WERI-Rb-1 (cell line): ENCODE data around the gene PPP1R14B.
A peak's percentile ranks its signal among the peaks of the same experiment; 100 is the strongest.

Source experiments
- DNase-seq: peaks from one replicate; pipeline ENCODE4 v3.0.0-alpha.2; 2020
- H3K27ac ChIP-seq: fragments of 250-450 bp; sonication (Bioruptor Pico); 2 replicates; pipeline ENCODE4 v1.5.1; 2020; ENCODE audit warnings: mild to moderate bottlenecking, moderate library complexity
- H3K27me3 ChIP-seq: fragments of 250-450 bp; sonication (Bioruptor Pico); 2 replicates; pipeline ENCODE4 v1.5.1; 2021; ENCODE audit warnings: mild to moderate bottlenecking, low read depth, moderate library complexity; ENCODE audit not compliant: insufficient read depth, severe bottlenecking
- H3K36me3 ChIP-seq: fragments of 250-450 bp; sonication (Bioruptor Pico); 2 replicates; pipeline ENCODE4 v1.5.1; 2020; ENCODE audit warnings: mild to moderate bottlenecking, moderate library complexity
- H3K4me3 ChIP-seq: 2 replicates; pipeline ENCODE4 v1.5.1; 2011; ENCODE audit warnings: low read depth, mild to moderate bottlenecking, control low read depth, low read length
- H3K9me3 ChIP-seq: fragments of 250-450 bp; sonication (Bioruptor Pico); 2 replicates; pipeline ENCODE4 v1.5.1; 2021; ENCODE audit warnings: mild to moderate bottlenecking, moderate library complexity; ENCODE audit not compliant: severe bottlenecking
- TF ChIP-seq, protein P1 (sequence below): IDR thresholded peaks from 2 replicates; pipeline ENCODE4 v1.5.1; 2011; ENCODE audit warnings: low read depth, mild to moderate bottlenecking, control low read depth, inconsistent platforms, low read length

Gene PPP1R14B

GRCh38 chr11:64245797-64246620 lies 734 bp downstream of the PPP1R14B start:
- H3K4me3 ChIP-seq, result peak overlapping the region; percentile 61
- peak; percentile 45 for DNase-seq
- H3K27me3 ChIP-seq, result no peaks in the 10 kb centered on the region
- no peaks in the 10 kb centered on the region for H3K9me3 ChIP-seq
- H3K27ac ChIP-seq, result peak overlapping the region; percentile 89
- TF ChIP-seq, protein P1, sequence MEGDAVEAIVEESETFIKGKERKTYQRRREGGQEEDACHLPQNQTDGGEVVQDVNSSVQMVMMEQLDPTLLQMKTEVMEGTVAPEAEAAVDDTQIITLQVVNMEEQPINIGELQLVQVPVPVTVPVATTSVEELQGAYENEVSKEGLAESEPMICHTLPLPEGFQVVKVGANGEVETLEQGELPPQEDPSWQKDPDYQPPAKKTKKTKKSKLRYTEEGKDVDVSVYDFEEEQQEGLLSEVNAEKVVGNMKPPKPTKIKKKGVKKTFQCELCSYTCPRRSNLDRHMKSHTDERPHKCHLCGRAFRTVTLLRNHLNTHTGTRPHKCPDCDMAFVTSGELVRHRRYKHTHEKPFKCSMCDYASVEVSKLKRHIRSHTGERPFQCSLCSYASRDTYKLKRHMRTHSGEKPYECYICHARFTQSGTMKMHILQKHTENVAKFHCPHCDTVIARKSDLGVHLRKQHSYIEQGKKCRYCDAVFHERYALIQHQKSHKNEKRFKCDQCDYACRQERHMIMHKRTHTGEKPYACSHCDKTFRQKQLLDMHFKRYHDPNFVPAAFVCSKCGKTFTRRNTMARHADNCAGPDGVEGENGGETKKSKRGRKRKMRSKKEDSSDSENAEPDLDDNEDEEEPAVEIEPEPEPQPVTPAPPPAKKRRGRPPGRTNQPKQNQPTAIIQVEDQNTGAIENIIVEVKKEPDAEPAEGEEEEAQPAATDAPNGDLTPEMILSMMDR, result no peak
- H3K36me3 ChIP-seq, result peaks cover 29% of the 10 kb centered on the region

DNA sequence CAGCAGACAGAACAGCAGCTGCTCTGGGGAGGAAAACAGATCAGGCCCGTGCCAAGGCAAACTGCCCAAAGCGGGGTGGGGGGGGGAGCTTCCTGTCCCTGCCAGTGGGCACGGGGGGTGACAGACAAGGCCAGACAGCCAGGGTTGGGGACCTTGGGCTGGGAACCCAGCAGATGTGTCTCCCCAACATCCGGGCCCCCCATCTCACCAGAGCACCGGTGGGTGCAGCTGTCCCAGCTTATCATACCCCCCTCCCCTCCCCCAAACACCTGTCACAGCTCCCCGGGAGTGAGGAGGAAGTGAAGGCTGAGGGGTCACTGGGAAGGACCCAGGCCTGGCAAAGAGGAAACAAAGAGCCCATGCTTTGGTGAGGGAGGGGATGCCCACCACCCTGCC lies 1.3 kb downstream of the PPP1R14B start:
- Histone ChIP-seq H3K4me3 (peak overlapping the region; percentile 61), H3K27ac (peak overlapping the region; percentile 89), H3K36me3 (peaks cover 29% of the 10 kb centered on the region), H3K27me3 (no peaks in the 10 kb centered on the region), H3K9me3 (no peaks in the 10 kb centered on the region)
- DNase-seq, result no peak
- TF ChIP-seq, protein P1, result no peak

GRCh38 chr11:64244966-64245365 lies 1.8 kb downstream of the PPP1R14B start:
- DNase-seq, result no peak
- Histone ChIP-seq H3K27ac (peak overlapping the region; percentile 89; the same call in 1 of the 2 replicates), H3K9me3 (no peaks in the 10 kb centered on the region), H3K4me3 (peak overlapping the region; percentile 61), H3K36me3 (peaks cover 29% of the 10 kb centered on the region), H3K27me3 (no peaks in the 10 kb centered on the region)
- TF ChIP-seq, protein P1, result no peak

DNA sequence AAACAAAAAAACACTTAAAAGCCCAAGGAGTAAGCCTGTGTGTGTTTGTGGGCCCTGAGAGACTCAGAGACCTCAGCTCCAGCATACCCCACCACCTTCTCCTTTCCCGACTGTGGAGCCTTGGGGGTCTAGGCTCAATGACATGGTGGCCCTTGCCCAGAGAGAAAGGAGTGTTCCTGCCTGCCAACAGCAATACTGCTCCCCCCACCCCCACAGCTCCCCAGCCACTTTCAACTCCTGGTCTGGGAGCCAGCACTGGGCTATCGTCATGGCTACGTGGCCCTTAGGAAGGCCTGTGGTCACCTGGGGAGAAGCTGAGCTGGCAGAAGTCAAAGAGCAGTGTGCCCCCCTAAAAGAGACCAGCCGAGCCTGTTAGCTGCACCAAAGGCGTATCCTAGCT lies 2.6 kb downstream of the PPP1R14B start:
- no peaks in the 10 kb centered on the region for H3K9me3 ChIP-seq
- peaks cover 29% of the 10 kb centered on the region for H3K36me3 ChIP-seq
- H3K27ac ChIP-seq, result no peak overlapping the region
- no peak overlapping the region for H3K4me3 ChIP-seq
- TF ChIP-seq, protein P1, result no peak
- no peaks in the 10 kb centered on the region for H3K27me3 ChIP-seq
- no peak for DNase-seq

- TF ChIP-seq, protein P1, result no peak
- H3K9me3 ChIP-seq, result no peaks in the 10 kb centered on the region
- peak overlapping the region; percentile 80; the same call in 1 of the 2 replicates for H3K27ac ChIP-seq
- DNase-seq, result no peak
- no peaks in the 10 kb centered on the region for H3K27me3 ChIP-seq
- peaks cover 36% of the 10 kb centered on the region for H3K36me3 ChIP-seq
- no peak overlapping the region for H3K4me3 ChIP-seq
Measured at GRCh38 chr11:64243236-64243854, 3.4 kb downstream of the PPP1R14B start.
